Hepatocyte (in vitro differentiated cells): ENCODE results near the gene SRPK3. TPM values are rescaled to one million over a fixed set of nuclear protein-coding genes. Genes with fewer than 3 reads are reported as not detected.

Source experiments
- DNase-seq: peaks from one replicate; pipeline ENCODE4 v3.0.0-alpha.2; 2016; ENCODE audit warnings: low spot score
- H2AFZ ChIP-seq: fragments of 200-600 bp; sonication (generic); 2 replicates; pipeline ENCODE4 v1.6.0; 2016; ENCODE audit warnings: antibody characterized with exemption, mild to moderate bottlenecking
- H3K27ac ChIP-seq: fragments of 200-600 bp; sonication (generic); 2 replicates; pipeline ENCODE4 v1.5.1; 2016; ENCODE audit warnings: mild to moderate bottlenecking
- H3K27me3 ChIP-seq: fragments of 200-600 bp; sonication (generic); 2 replicates; pipeline ENCODE4 v1.6.1; 2016
- H3K36me3 ChIP-seq: fragments of 200-600 bp; sonication (generic); replicated peaks from 2 replicates; pipeline ENCODE4 v1.5.1; 2016; ENCODE audit warnings: low read depth; ENCODE audit not compliant: insufficient read depth
- H3K4me1 ChIP-seq: fragments of 200-600 bp; sonication (generic); 2 replicates; pipeline ENCODE4 v1.5.1; 2016; ENCODE audit warnings: mild to moderate bottlenecking, moderate library complexity; ENCODE audit not compliant: insufficient read depth
- H3K4me2 ChIP-seq: fragments of 200-600 bp; sonication (generic); 2 replicates; pipeline ENCODE4 v1.6.0; 2016
- H3K4me3 ChIP-seq: fragments of 200-600 bp; sonication (generic); 2 replicates; pipeline ENCODE4 v1.5.1; 2016; ENCODE audit warnings: mild to moderate bottlenecking
- H3K79me2 ChIP-seq: fragments of 200-600 bp; sonication (generic); 2 replicates; pipeline ENCODE4 v1.6.0; 2017; ENCODE audit warnings: mild to moderate bottlenecking
- H3K9me2 ChIP-seq: fragments of 200-600 bp; sonication (generic); replicated peaks from 2 replicates; pipeline ENCODE4 v1.6.0; 2017; ENCODE audit warnings: mild to moderate bottlenecking; ENCODE audit not compliant: insufficient read depth
- H3K9me3 ChIP-seq: fragments of 200-600 bp; sonication (generic); 2 replicates; pipeline ENCODE4 v1.5.1; 2016; ENCODE audit warnings: low read depth, mild to moderate bottlenecking
- H4K20me1 ChIP-seq: fragments of 200-600 bp; sonication (generic); 2 replicates; pipeline ENCODE4 v1.6.0; 2016; ENCODE audit warnings: mild to moderate bottlenecking; ENCODE audit not compliant: insufficient read depth, poor library complexity, severe bottlenecking
- CTCF ChIP-seq: fragments of 200-600 bp; sonication (generic); IDR thresholded peaks from 2 replicates; pipeline ENCODE4 v1.5.1; 2016; ENCODE audit warnings: antibody characterized with exemption, mild to moderate bottlenecking; ENCODE audit not compliant: poor library complexity
- EZH2 ChIP-seq: fragments of 200-600 bp; sonication (generic); IDR thresholded peaks from 2 replicates; pipeline ENCODE4 v1.6.1; 2016; ENCODE audit warnings: antibody characterized with exemption, mild to moderate bottlenecking, borderline replicate concordance
- EZH2phosphoT487 ChIP-seq: fragments of 200-600 bp; sonication (generic); IDR thresholded peaks from one replicate; pipeline ENCODE4 v1.6.1; 2018; ENCODE audit warnings: antibody characterized with exemption, mild to moderate bottlenecking, low read depth, moderate library complexity; ENCODE audit not compliant: unreplicated experiment, severe bottlenecking
- WGBS: methylation state at CpG from one replicate; pipeline ENCODE4 v1.1.6; 2016; ENCODE audit warnings: low lambda C conversion rate; ENCODE audit errors: missing lambda C conversion rate; 5-methylcytosine and 5-hydroxymethylcytosine counted together
- polyA plus RNA-seq: library from polyadenylated mRNA; unstranded; fragments of >200 nt; fragmentation: Nextera tagmentation; extraction: Ambion mirVana; gene quantifications from 2 replicates; pipeline ENCODE4 v1.2.1, GENCODE V29; 2016
- total RNA-seq: library from RNA; depleted of rRNA; stranded (reverse); fragments of >200 nt; gene quantifications from 2 replicates; pipeline ENCODE4 v1.2.3, GENCODE V29; 2014

SRPK3 gene
- total and polyA plus RNA-seq, 2 experiments from 2014 or later = 0.20 to 0.89 TPM

GRCh38 chrX:153750127-153750774 lies 30.6 kb upstream of the SRPK3 start:
- TF ChIP-seq EZH2 (no peak), EZH2phosphoT487 (no peak)
- Histone ChIP-seq H3K9me3 (no peaks in the 10 kb centered on the region), H3K4me1 (no peaks in the 10 kb centered on the region), H3K9me2 (no peaks in the 10 kb centered on the region), H3K36me3 (no peaks in the 10 kb centered on the region), H3K27ac (no peak overlapping the region), H3K27me3 (no peaks in the 10 kb centered on the region), H2AFZ (no peak overlapping the region), H3K4me3 (no peak overlapping the region), H3K4me2 (no peak overlapping the region), H4K20me1 (no peaks in the 10 kb centered on the region), H3K79me2 (no peaks in the 10 kb centered on the region)
- 73% methylated on average over 12 of the region's 12 CpGs for WGBS
- no peak for DNase-seq

- no peak for TF ChIP-seq EZH2phosphoT487
- no peak for TF ChIP-seq EZH2
- no peak for TF ChIP-seq CTCF
- no peaks in the 10 kb centered on the region for H3K9me2 ChIP-seq
- no peak overlapping the region for H3K27ac ChIP-seq
- H3K4me3 ChIP-seq = no peak overlapping the region
- H3K4me1 ChIP-seq = no peaks in the 10 kb centered on the region
- WGBS = 86% methylated on average over 1 of the region's 1 CpG
- H4K20me1 ChIP-seq = no peaks in the 10 kb centered on the region
- no peaks in the 10 kb centered on the region for H3K79me2 ChIP-seq
- H3K9me3 ChIP-seq = peaks cover 4% of the 10 kb centered on the region
- no peaks in the 10 kb centered on the region for H3K27me3 ChIP-seq
- no peak for DNase-seq
- no peak overlapping the region for H3K4me2 ChIP-seq
- H2AFZ ChIP-seq = no peak overlapping the region
- H3K36me3 ChIP-seq = no peaks in the 10 kb centered on the region
Measured at GRCh38 chrX:153755136-153755535, 25.7 kb upstream of the SRPK3 start.

GRCh38 chrX:153761863-153762262 lies 19.0 kb upstream of the SRPK3 start:
- no peak overlapping the region for H2AFZ ChIP-seq
- no peak overlapping the region for H3K27ac ChIP-seq
- peaks cover 5% of the 10 kb centered on the region for H3K4me1 ChIP-seq
- TF ChIP-seq CTCF = no peak
- TF ChIP-seq EZH2phosphoT487 = no peak
- no peak for TF ChIP-seq EZH2
- no peaks in the 10 kb centered on the region for H3K27me3 ChIP-seq
- H4K20me1 ChIP-seq = no peaks in the 10 kb centered on the region
- no peaks in the 10 kb centered on the region for H3K79me2 ChIP-seq
- no peak for DNase-seq
- H3K9me2 ChIP-seq = no peaks in the 10 kb centered on the region
- H3K9me3 ChIP-seq = no peaks in the 10 kb centered on the region
- 74% methylated on average over 15 of the region's 15 CpGs for WGBS
- H3K4me3 ChIP-seq = no peak overlapping the region
- H3K4me2 ChIP-seq = no peak overlapping the region
- no peaks in the 10 kb centered on the region for H3K36me3 ChIP-seq

GRCh38 chrX:153762626-153763173 lies 18.1 kb upstream of the SRPK3 start:
- no peak overlapping the region for H2AFZ ChIP-seq
- 84% methylated on average over 12 of the region's 14 CpGs for WGBS
- H3K27ac ChIP-seq = no peak overlapping the region
- H3K27me3 ChIP-seq = no peaks in the 10 kb centered on the region
- no peaks in the 10 kb centered on the region for H4K20me1 ChIP-seq
- no peaks in the 10 kb centered on the region for H3K9me3 ChIP-seq
- TF ChIP-seq CTCF (no peak), EZH2 (no peak), EZH2phosphoT487 (no peak)
- no peaks in the 10 kb centered on the region for H3K9me2 ChIP-seq
- H3K36me3 ChIP-seq = no peaks in the 10 kb centered on the region
- H3K4me2 ChIP-seq = no peak overlapping the region
- no peaks in the 10 kb centered on the region for H3K79me2 ChIP-seq
- H3K4me3 ChIP-seq = no peak overlapping the region
- peaks cover 5% of the 10 kb centered on the region for H3K4me1 ChIP-seq
- DNase-seq = no peak
